ENCODE measurements around the gene PLEKHG3. TPM values are rescaled to one million over a fixed set of nuclear protein-coding genes. Genes with fewer than 3 reads are reported as not detected.
A peak's percentile ranks its signal among the peaks of the same experiment; 100 is the strongest.

PLEKHG3 gene
- total RNA-seq, result 0.27 TPM

GRCh38 chr14:64704143-64704742, at the start of gene PLEKHG3:
PLEKHG3 (plus strand) TSS chr14:64704424; CDS start chr14:64727632, 23,208 bp downstream.
- no peak for DNase-seq (ENCODE audit: low read depth in 2 of 3, low spot score in 2 of 3)

- DNase-seq (ENCODE audit: low read depth in 2 of 3, low spot score in 2 of 3), result no peak
Measured at GRCh38 chr14:64654901-64655300, 49.3 kb upstream of the PLEKHG3 start.

- no peak for DNase-seq (ENCODE audit: low read depth in 2 of 3, low spot score in 2 of 3)
Measured at GRCh38 chr14:64656986-64657385, 47.2 kb upstream of the PLEKHG3 start.

GRCh38 chr14:64658201-64658600, 46.0 kb upstream of the PLEKHG3 start:
- DNase-seq (ENCODE audit: low read depth in 2 of 3, low spot score in 2 of 3), result no peak

GRCh38 chr14:64658700-64659264, 45.4 kb upstream of the PLEKHG3 start:
- DNase-seq (ENCODE audit: low read depth in 2 of 3, low spot score in 2 of 3), result peak in 2 of 3 donors; percentile 39 to 83

- no peak for DNase-seq (ENCODE audit: low read depth in 2 of 3, low spot score in 2 of 3)
Measured at GRCh38 chr14:64659366-64659765, 44.9 kb upstream of the PLEKHG3 start.

- DNase-seq (ENCODE audit: low read depth in 2 of 3, low spot score in 2 of 3), result no peak
Measured at GRCh38 chr14:64663174-64663573, 41.0 kb upstream of the PLEKHG3 start.

- DNase-seq (ENCODE audit: low read depth in 2 of 3, low spot score in 2 of 3), result peak; percentile 23 to 87 (median 62)
Measured at GRCh38 chr14:64671591-64671990, 32.6 kb upstream of the PLEKHG3 start.

- no peak for DNase-seq (ENCODE audit: low read depth in 2 of 3, low spot score in 2 of 3)
Measured at GRCh38 chr14:64673316-64673715, 30.9 kb upstream of the PLEKHG3 start.

- DNase-seq (ENCODE audit: low read depth in 2 of 3, low spot score in 2 of 3), result peak; percentile 16 to 90 (median 79)
Measured at GRCh38 chr14:64673748-64674147, 30.5 kb upstream of the PLEKHG3 start.

- DNase-seq (ENCODE audit: low read depth in 2 of 3, low spot score in 2 of 3), result no peak
Measured at GRCh38 chr14:64674829-64675228, 29.4 kb upstream of the PLEKHG3 start.

GRCh38 chr14:64675312-64675711, 28.9 kb upstream of the PLEKHG3 start:
- DNase-seq (ENCODE audit: low read depth in 2 of 3, low spot score in 2 of 3), result no peak

- no peak for DNase-seq (ENCODE audit: low read depth in 2 of 3, low spot score in 2 of 3)
Measured at GRCh38 chr14:64676410-64677008, 27.7 kb upstream of the PLEKHG3 start.

GRCh38 chr14:64680013-64680713, 24.1 kb upstream of the PLEKHG3 start:
- no peak for DNase-seq (ENCODE audit: low read depth in 2 of 3, low spot score in 2 of 3)

GRCh38 chr14:64680714-64681065, 23.5 kb upstream of the PLEKHG3 start:
- DNase-seq (ENCODE audit: low read depth in 2 of 3, low spot score in 2 of 3), result no peak

GRCh38 chr14:64681796-64682710, 22.2 kb upstream of the PLEKHG3 start:
- no peak for DNase-seq (ENCODE audit: low read depth in 2 of 3, low spot score in 2 of 3)

- no peak for DNase-seq (ENCODE audit: low read depth in 2 of 3, low spot score in 2 of 3)
Measured at GRCh38 chr14:64682843-64683242, 21.4 kb upstream of the PLEKHG3 start.

GRCh38 chr14:64683264-64683663, 21.0 kb upstream of the PLEKHG3 start:
- no peak for DNase-seq (ENCODE audit: low read depth in 2 of 3, low spot score in 2 of 3)

GRCh38 chr14:64684091-64684490, 20.1 kb upstream of the PLEKHG3 start:
- DNase-seq (ENCODE audit: low read depth in 2 of 3, low spot score in 2 of 3), result no peak

- no peak for DNase-seq (ENCODE audit: low read depth in 2 of 3, low spot score in 2 of 3)
Measured at GRCh38 chr14:64685371-64686281, 18.6 kb upstream of the PLEKHG3 start.
